Endothelial cell of umbilical vein (primary cell): ENCODE data around the gene DNAH3. TPM values are rescaled to one million over a fixed set of nuclear protein-coding genes. Genes with fewer than 3 reads are reported as not detected.

Source experiments
- BruUV-seq: library from RNA; stranded (reverse); fragments of 400-500 nt; replicated peaks from 2 replicates; lab custom pipeline; 2021; lab: Mats Ljungman, UMichigan
- CTCF ChIA-PET: fragments of 300-600, 350-600 bp; sonication (Branson Sonifier 250); formaldehyde crosslinking; loops from one replicate; lab custom pipeline; 2021; ENCODE audit warnings: antibody characterized with exemption, inconsistent platforms; lab: Charles Lee
- POLR2A ChIA-PET: fragments of 300-600, 350-600 bp; sonication (Branson Sonifier 250); formaldehyde crosslinking; loops from one replicate; lab custom pipeline; 2021; ENCODE audit warnings: antibody characterized with exemption, inconsistent platforms; lab: Charles Lee
- DNase-seq: peaks from one replicate; pipeline ENCODE4 v3.0.0-alpha.2; 2011; ENCODE audit warnings: low read depth, low spot score
- FAIRE-seq: peaks from 2 replicates; lab custom pipeline; 2011; peaks lifted over from hg19 to GRCh38; lab: Jason Lieb, UNC
- H2AFZ ChIP-seq: 2 replicates; pipeline ENCODE4 v1.6.0; 2012; ENCODE audit warnings: low read depth, low read length, control low read depth, inconsistent platforms
- H3K27ac ChIP-seq: 2 replicates; pipeline ENCODE4 v1.5.1; 2011; ENCODE audit warnings: low read depth, mild to moderate bottlenecking, control low read depth, low read length, moderate library complexity; ENCODE audit not compliant: insufficient read depth
- H3K27me3 ChIP-seq, 2 experiments: 2 replicates each; pipeline versions ENCODE4 v1.6.0 to v1.6.1; 2011; ENCODE audit warnings: low read length in 2 of 2, mixed read lengths in 1 of 2; ENCODE audit not compliant: control insufficient read depth in 2 of 2, insufficient read depth in 2 of 2
- H3K36me3 ChIP-seq, 2 experiments: 2 replicates in 1 of 2; 3 replicates in 1 of 2; pipeline ENCODE4 v1.5.1; 2011; ENCODE audit warnings: low read length in 2 of 2, mild to moderate bottlenecking in 1 of 2, moderate library complexity in 1 of 2; ENCODE audit not compliant: control insufficient read depth in 2 of 2, insufficient read depth in 2 of 2; ENCODE audit errors: extremely low read depth in 1 of 2
- H3K4me1 ChIP-seq: 3 replicates; pipeline ENCODE4 v1.5.1; 2011; ENCODE audit warnings: mild to moderate bottlenecking, low read length; ENCODE audit not compliant: control insufficient read depth, insufficient read depth; ENCODE audit errors: extremely low read depth
- H3K4me2 ChIP-seq: 2 replicates; pipeline ENCODE4 v1.6.1; 2011; ENCODE audit warnings: low read length, control low read depth, mixed read lengths; ENCODE audit not compliant: insufficient read depth
- H3K4me3 ChIP-seq, 3 experiments: fragments of 200-600 bp in 1 of 3; sonication (generic), shearing (Covaris generic) in 1 of 3; replicated peaks in 1 of 3; 2 replicates each; pipeline ENCODE4 v1.5.1; 2011 to 2016; ENCODE audit warnings: control low read depth in 3 of 3, low read length in 3 of 3, mild to moderate bottlenecking in 2 of 3, inconsistent platforms in 1 of 3, low read depth in 1 of 3, moderate library complexity in 1 of 3; ENCODE audit not compliant: insufficient read depth in 1 of 3
- H3K79me2 ChIP-seq: 2 replicates; pipeline ENCODE4 v1.6.0; 2012; ENCODE audit warnings: low read length, inconsistent platforms; ENCODE audit not compliant: control insufficient read depth, insufficient read depth
- H3K9ac ChIP-seq: replicated peaks from 2 replicates; pipeline ENCODE3; 2011; ENCODE audit warnings: low read length, control low read depth; ENCODE audit not compliant: insufficient read depth; ENCODE audit errors: extremely low read depth
- H3K9me1 ChIP-seq: replicated peaks from 3 replicates; pipeline ENCODE4 v1.6.0; 2011; ENCODE audit warnings: mild to moderate bottlenecking, low read length; ENCODE audit not compliant: control insufficient read depth, insufficient read depth; ENCODE audit errors: extremely low read depth
- H3K9me3 ChIP-seq: replicated peaks from 2 replicates; pipeline ENCODE4 v1.5.1; 2012; ENCODE audit warnings: low read length, inconsistent platforms; ENCODE audit not compliant: control insufficient read depth, insufficient read depth
- H4K20me1 ChIP-seq: replicated peaks from 2 replicates; pipeline ENCODE3; 2011; ENCODE audit warnings: mild to moderate bottlenecking, low read length; ENCODE audit not compliant: control insufficient read depth, insufficient read depth; ENCODE audit errors: extremely low read depth
- CTCF ChIP-seq, 2 donors: IDR thresholded peaks; 1 replicate in 1 of 2; 2 replicates in 1 of 2; pipeline ENCODE4 v1.5.1; 2011; ENCODE audit warnings: low read length in 2 of 2, mild to moderate bottlenecking in 2 of 2, moderate library complexity in 2 of 2, control low read depth in 1 of 2, inconsistent platforms in 1 of 2, low read depth in 1 of 2; ENCODE audit not compliant: insufficient read depth in 1 of 2; ENCODE audit errors: extremely low read depth in 1 of 2
- EZH2 ChIP-seq: IDR thresholded peaks from 2 replicates; pipeline ENCODE4 v1.6.1; 2012; ENCODE audit warnings: borderline replicate concordance, low read depth, mild to moderate bottlenecking, moderate library complexity, low read length, inconsistent platforms; ENCODE audit not compliant: severe bottlenecking
- GATA2 ChIP-seq: IDR thresholded peaks from 2 replicates; pipeline ENCODE4 v1.7.0; 2011; ENCODE audit warnings: low read depth, mild to moderate bottlenecking, moderate library complexity, mixed read lengths, low read length; ENCODE audit not compliant: insufficient read length, insufficient read depth
- JUN ChIP-seq: IDR thresholded peaks from 2 replicates; pipeline ENCODE4 v1.6.1; 2011; ENCODE audit warnings: borderline replicate concordance, low read depth; ENCODE audit not compliant: insufficient read length, insufficient read depth
- MYC ChIP-seq: IDR thresholded peaks from one replicate; pipeline ENCODE4 v1.6.1; 2011; ENCODE audit warnings: mild to moderate bottlenecking, low read depth, low read length
- POLR2A ChIP-seq: IDR thresholded peaks from 2 replicates; pipeline ENCODE4 v1.6.1; 2012; ENCODE audit warnings: low read depth, mild to moderate bottlenecking, control low read depth, low read length
- POLR2AphosphoS5 ChIP-seq: IDR thresholded peaks from 2 replicates; pipeline ENCODE4 v1.6.1; 2012; ENCODE audit warnings: low read depth, mild to moderate bottlenecking, control low read depth, low read length, moderate library complexity; ENCODE audit not compliant: insufficient read depth
- dilution Hi-C: fragments of 300-500 bp; cut with MboI; formaldehyde crosslinking; loops from one replicate; pipeline ENCODE4 v1.15.0; 2019; ENCODE audit warnings: low sequenced_read_pairs; ENCODE audit not compliant: extremely low pct_ligation_motif_present
- intact Hi-C: fragments of 100-400 bp; cut with micrococcal nuclease; formaldehyde crosslinking; loops from one replicate; pipeline ENCODE4 v1.10.0; 2022
- polyA plus RNA-seq, 4 experiments: library from polyadenylated mRNA; depleted of rRNA in 3 of 4; stranded (reverse) in 3 of 4; unstranded in 1 of 4; fragments of >200 nt; gene quantifications; 2 replicates each; pipeline versions ENCODE4 v1.2.1 to v1.2.3, GENCODE V29; 2011 to 2012; ENCODE audit warnings: missing spikeins in 1 of 4
- total RNA-seq: library from RNA; stranded (reverse); gene quantifications from 2 replicates; pipeline ENCODE4 v1.2.3, GENCODE V29; 2021

Gene DNAH3
- total and polyA plus RNA-seq, 2 donors (not counting 3 experiments of a cell fraction or from before 2014, with no cell fraction given), result not detected

GRCh38 chr16:21130811-21131210, 19.8 kb downstream of the DNAH3 start:
- H3K4me1 ChIP-seq, result no peaks in the 10 kb centered on the region
- no peak overlapping the region for H3K4me3 ChIP-seq
- intact Hi-C loops, result no loop called here
- dilution Hi-C loops, result no loop called here
- no peak overlapping the region for H2AFZ ChIP-seq
- no TSS peak for BruUV-seq
- H3K27ac ChIP-seq, result no peak overlapping the region
- CTCF ChIA-PET, result interaction anchor here (1.5 kb wide), 1 partner anchor 170 kb away, joined by 3 read pairs; no protein-coding TSS in a partner anchor
- no peak for TF ChIP-seq JUN
- TF ChIP-seq POLR2AphosphoS5, result no peak
- no peak for TF ChIP-seq MYC
- FAIRE-seq (no peak), DNase-seq (no peak)
- no peak overlapping the region for H3K9ac ChIP-seq
- no peaks in the 10 kb centered on the region for H4K20me1 ChIP-seq
- no peaks in the 10 kb centered on the region for H3K79me2 ChIP-seq
- POLR2A ChIA-PET, result no interaction called here
- no peaks in the 10 kb centered on the region for H3K9me1 ChIP-seq
- H3K9me3 ChIP-seq, result no peaks in the 10 kb centered on the region
- no peak overlapping the region for H3K4me2 ChIP-seq
- no peaks in the 10 kb centered on the region for H3K27me3 ChIP-seq
- H3K36me3 ChIP-seq, result no peaks in the 10 kb centered on the region

GRCh38 chr16:21128991-21129390, 21.7 kb downstream of the DNAH3 start:
- TF ChIP-seq GATA2 (no peak), JUN (no peak), CTCF (IDR thresholded peaks at IDR 0.05; ENCODE audit: extremely low read depth in 1 of 2, insufficient read depth in 1 of 2, low read depth in 1 of 2, low read length in 2 of 2) (no peak), POLR2A (no peak), EZH2 (no peak)
- no TSS peak for BruUV-seq
- Histone ChIP-seq H3K36me3 (no peaks in the 10 kb centered on the region), H3K9ac (no peak overlapping the region), H3K9me3 (no peaks in the 10 kb centered on the region), H3K27ac (no peak overlapping the region), H3K4me2 (no peak overlapping the region), H3K79me2 (no peaks in the 10 kb centered on the region), H3K27me3 (no peaks in the 10 kb centered on the region), H3K9me1 (no peaks in the 10 kb centered on the region), H3K4me3 (no peak overlapping the region), H2AFZ (no peak overlapping the region), H4K20me1 (no peaks in the 10 kb centered on the region), H3K4me1 (no peaks in the 10 kb centered on the region)
- POLR2A ChIA-PET, result no interaction called here
- intact Hi-C loops (no loop called here), dilution Hi-C loops (no loop called here)
- DNase-seq (no peak), FAIRE-seq (no peak)
- CTCF ChIA-PET, result no interaction called here
